Esophagus squamous epithelium (tissue), 5 donors: Measurements from ENCODE around the gene COL4A1. TPM values are rescaled to one million over a fixed set of nuclear protein-coding genes. Genes with fewer than 3 reads are reported as not detected.

Experiments used
- DNase-seq: peaks from one replicate; lab custom pipeline; 2025; lab: John Stamatoyannopoulos, UW
- H3K27ac ChIP-seq, 4 donors: fragments of 200-600 bp; sonication (generic); one replicate each; pipeline ENCODE4 v1.5.1; 2016 to 2019; ENCODE audit warnings: mild to moderate bottlenecking in 1 of 4
- H3K27me3 ChIP-seq, 4 donors: fragments of 200-600 bp; sonication (generic); 1 replicate in 3 of 4; 2 replicates in 1 of 4; pipeline versions ENCODE4 v1.5.1 to v1.6.0; 2017 to 2021; ENCODE audit warnings: antibody characterized with exemption in 1 of 4
- H3K36me3 ChIP-seq, 3 donors: fragments of 200-600 bp; sonication (generic); one replicate each; pipeline ENCODE4 v1.5.1; 2016 to 2019
- H3K4me1 ChIP-seq, 3 donors: fragments of 200-600 bp; sonication (generic); one replicate each; pipeline ENCODE4 v1.5.1; 2017 to 2019
- H3K4me3 ChIP-seq, 4 donors: fragments of 200-600 bp; sonication (generic); 1 replicate in 3 of 4; 2 replicates in 1 of 4; pipeline ENCODE4 v1.5.1; 2016 to 2019; ENCODE audit warnings: mild to moderate bottlenecking in 2 of 4, moderate library complexity in 1 of 4
- H3K9me3 ChIP-seq, 3 donors: fragments of 200-600 bp; sonication (generic); one replicate each; pipeline ENCODE4 v1.5.1; 2016 to 2019
- POLR2A ChIP-seq, 4 donors: fragments of 450-650 bp; IDR thresholded peaks; one replicate each; pipeline ENCODE4 v1.6.1; 2017; ENCODE audit warnings: antibody characterized with exemption in 4 of 4, mild to moderate bottlenecking in 4 of 4, moderate library complexity in 3 of 4
- WGBS, 2 donors: methylation state at CpG; one replicate each; pipeline ENCODE4 v1.1.5; 2018; 5-methylcytosine and 5-hydroxymethylcytosine counted together
- intact Hi-C: fragments of 100-400 bp; cut with DNase I; formaldehyde crosslinking; loops from one replicate; pipeline ENCODE4 v1.15.0; 2022
- total RNA-seq, 4 donors: library from RNA; depleted of rRNA; stranded (reverse); fragments of >200 nt; gene quantifications; one replicate each; pipeline ENCODE4 v1.1.0, GENCODE V29; 2016
- TF ChIP-seq, protein P1 (sequence below), 6 experiments: fragments of 450-650 bp in 4 of 6; fragments of 200-600 bp in 2 of 6; sonication (generic) in 2 of 6; IDR thresholded peaks; one replicate each; pipeline ENCODE4 v1.5.1; 2016 to 2019; ENCODE audit warnings: antibody characterized with exemption in 6 of 6, mild to moderate bottlenecking in 4 of 6, moderate library complexity in 4 of 6
- donor health status: DM: yes; HTN: yes; CAD: no.

The COL4A1 gene
- total RNA-seq, 4 donors from 2014 or later, result 8.9 to 97.1 (median 40.2) TPM

DNA sequence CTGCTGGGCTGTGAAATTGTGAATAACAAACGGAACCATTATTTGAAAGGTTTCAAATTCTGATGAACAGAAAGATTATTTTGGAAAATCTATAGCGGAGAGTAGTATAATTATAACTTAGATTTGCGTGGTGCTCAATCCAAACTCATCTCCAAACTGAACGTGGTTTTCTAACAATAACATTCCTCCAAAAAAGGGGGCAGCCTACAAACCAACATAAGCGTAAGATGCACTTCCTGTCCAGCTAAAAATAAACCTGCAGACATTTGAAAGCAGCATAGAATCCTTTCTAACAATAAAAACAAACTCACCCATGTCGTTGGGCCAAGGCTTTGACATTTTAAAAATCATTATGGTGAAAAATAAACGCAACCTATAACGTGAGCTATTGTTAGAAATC, 178.4 kb downstream of the COL4A1 start:
- no peak for DNase-seq
- peaks cover 0 to 29% (median 16%) of the 10 kb centered on the region in 3 donors for H3K4me1 ChIP-seq
- WGBS, 2 donors, result 59 to 73% methylated on average over 8 of the region's 8 CpGs
- no peaks in the 10 kb centered on the region for H3K36me3 ChIP-seq
- no peaks in the 10 kb centered on the region for H3K27me3 ChIP-seq
- peak overlapping the region in 1 of 4 donors; percentile 4 for H3K27ac ChIP-seq
- TF ChIP-seq, protein P1, sequence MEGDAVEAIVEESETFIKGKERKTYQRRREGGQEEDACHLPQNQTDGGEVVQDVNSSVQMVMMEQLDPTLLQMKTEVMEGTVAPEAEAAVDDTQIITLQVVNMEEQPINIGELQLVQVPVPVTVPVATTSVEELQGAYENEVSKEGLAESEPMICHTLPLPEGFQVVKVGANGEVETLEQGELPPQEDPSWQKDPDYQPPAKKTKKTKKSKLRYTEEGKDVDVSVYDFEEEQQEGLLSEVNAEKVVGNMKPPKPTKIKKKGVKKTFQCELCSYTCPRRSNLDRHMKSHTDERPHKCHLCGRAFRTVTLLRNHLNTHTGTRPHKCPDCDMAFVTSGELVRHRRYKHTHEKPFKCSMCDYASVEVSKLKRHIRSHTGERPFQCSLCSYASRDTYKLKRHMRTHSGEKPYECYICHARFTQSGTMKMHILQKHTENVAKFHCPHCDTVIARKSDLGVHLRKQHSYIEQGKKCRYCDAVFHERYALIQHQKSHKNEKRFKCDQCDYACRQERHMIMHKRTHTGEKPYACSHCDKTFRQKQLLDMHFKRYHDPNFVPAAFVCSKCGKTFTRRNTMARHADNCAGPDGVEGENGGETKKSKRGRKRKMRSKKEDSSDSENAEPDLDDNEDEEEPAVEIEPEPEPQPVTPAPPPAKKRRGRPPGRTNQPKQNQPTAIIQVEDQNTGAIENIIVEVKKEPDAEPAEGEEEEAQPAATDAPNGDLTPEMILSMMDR (IDR thresholded peaks at IDR 0.05), result no peak
- no peak for TF ChIP-seq POLR2A (IDR thresholded peaks at IDR 0.05)
- H3K9me3 ChIP-seq, result no peaks in the 10 kb centered on the region
- intact Hi-C loops, result no loop called here
- H3K4me3 ChIP-seq, result no peak overlapping the region

DNA sequence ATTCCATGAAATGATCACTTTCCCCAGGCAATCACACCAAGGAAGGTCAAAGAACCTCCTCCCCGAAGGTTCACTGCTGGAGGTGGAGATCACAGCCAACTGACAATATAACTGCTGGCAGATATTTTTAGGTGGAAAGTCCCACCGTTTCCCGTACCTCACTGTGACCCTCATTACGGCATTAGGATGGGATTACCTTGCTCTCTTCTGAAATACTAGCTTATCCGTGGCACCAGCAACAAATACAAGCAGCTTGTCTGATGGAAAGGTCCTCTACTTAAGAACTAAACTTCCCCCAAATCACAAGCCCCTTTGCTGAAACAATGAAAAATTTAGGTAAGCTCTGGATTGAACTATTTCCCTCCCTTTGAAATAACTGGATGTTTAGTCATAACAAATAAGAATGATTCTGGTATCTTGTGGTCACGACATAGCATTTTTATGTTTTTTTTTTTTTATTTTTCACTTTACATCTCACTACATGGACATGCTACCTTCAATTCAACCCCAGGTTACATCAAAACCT, 178.9 kb downstream of the COL4A1 start:
- Histone ChIP-seq H3K27me3 (no peaks in the 10 kb centered on the region), H3K9me3 (no peaks in the 10 kb centered on the region), H3K4me3 (no peak overlapping the region), H3K36me3 (no peaks in the 10 kb centered on the region), H3K4me1 (peaks cover 0 to 33% (median 16%) of the 10 kb centered on the region in 3 donors), H3K27ac (peak overlapping the region in 2 of 4 donors; percentile 74 to 88)
- WGBS, 2 donors, result 41 to 57% methylated on average over 6 of the region's 6 CpGs
- no peak for DNase-seq
- TF ChIP-seq, protein P1 (IDR thresholded peaks at IDR 0.05), result no peak
- no peak for TF ChIP-seq POLR2A (IDR thresholded peaks at IDR 0.05)
- intact Hi-C loops, result no loop called here

DNA sequence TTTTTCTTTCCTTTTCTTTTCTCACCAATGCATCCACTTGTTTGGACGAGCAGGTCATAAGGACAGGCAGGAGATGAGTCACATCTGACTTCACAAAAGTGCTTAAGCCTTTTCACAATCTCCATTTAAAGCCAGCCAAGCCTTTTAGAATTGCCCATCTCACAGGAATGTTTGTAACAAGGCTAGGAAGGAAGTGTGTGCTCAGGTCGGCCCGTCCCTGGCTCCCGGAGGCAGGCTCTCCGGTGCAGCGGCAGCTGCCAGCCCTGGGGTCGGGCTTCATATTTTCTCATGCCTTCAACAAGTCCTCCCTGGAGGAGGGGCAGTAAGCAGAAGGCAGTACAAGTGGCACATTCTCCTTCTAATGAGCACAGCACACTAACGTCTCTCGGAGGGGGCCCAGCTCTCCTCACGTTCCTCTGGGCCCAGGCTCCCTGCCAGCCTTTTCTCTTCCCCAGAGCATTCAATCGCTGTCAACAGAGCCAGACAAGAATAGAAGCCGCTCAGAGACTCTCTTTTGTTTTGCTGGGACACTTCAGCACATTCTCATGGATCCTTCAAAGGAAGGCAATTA, 180.5 kb downstream of the COL4A1 start:
- Histone ChIP-seq H3K9me3 (no peaks in the 10 kb centered on the region), H3K27ac (peak overlapping the region; percentile 73 to 91 (median 81)), H3K27me3 (no peaks in the 10 kb centered on the region), H3K36me3 (no peaks in the 10 kb centered on the region), H3K4me3 (peak overlapping the region in 3 of 4 donors; percentile 10 to 52 (median 28)), H3K4me1 (peaks cover 0 to 38% (median 16%) of the 10 kb centered on the region in 3 donors)
- no peak for TF ChIP-seq POLR2A (IDR thresholded peaks at IDR 0.05)
- TF ChIP-seq, protein P1 (IDR thresholded peaks at IDR 0.05), result no peak
- DNase-seq, result no peak
- intact Hi-C loops, result no loop called here
- 3% methylated on average over 11 to 12 of the region's 12 CpGs for WGBS, 2 donors

DNA sequence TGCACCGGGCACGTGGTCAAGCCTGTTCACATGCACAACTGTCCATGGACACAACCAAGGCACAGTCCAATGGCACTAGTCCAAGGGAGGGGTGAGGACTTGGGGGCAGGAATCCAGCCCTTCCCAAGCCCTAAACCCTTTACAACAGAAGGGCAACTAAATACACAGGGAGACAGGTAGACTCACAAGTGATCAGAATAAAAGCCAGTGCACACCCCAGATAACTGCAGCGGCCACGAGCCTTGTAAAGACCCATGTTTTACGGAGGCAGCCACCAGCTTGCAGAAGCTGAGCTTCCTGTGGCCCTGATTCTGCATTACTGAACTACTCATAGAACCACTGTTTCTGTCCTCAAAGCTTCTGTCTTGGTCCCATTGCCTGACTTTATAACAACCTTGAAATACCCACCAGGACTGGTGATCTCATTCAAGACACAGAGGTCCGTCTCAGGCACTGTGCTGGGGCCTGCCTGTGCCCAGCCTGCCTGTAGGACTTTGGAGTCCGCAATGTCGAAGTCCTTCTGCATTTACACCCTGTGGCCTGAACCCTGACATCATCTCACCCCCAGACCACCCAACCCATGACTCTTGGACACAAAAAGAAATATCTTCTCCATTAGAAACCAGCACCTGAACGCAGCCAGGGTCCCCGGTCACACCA, 181.2 kb downstream of the COL4A1 start:
- TF ChIP-seq, protein P1 (IDR thresholded peaks at IDR 0.05), result no peak
- TF ChIP-seq POLR2A (IDR thresholded peaks at IDR 0.05), result no peak
- Histone ChIP-seq H3K27me3 (no peaks in the 10 kb centered on the region), H3K4me3 (no peak overlapping the region), H3K27ac (peak overlapping the region; percentile 67 to 91 (median 81)), H3K36me3 (no peaks in the 10 kb centered on the region), H3K4me1 (peaks cover 0 to 38% (median 16%) of the 10 kb centered on the region in 3 donors), H3K9me3 (no peaks in the 10 kb centered on the region)
- intact Hi-C loops, result no loop called here
- WGBS, 2 donors, result 84 to 90% methylated on average over 8 to 10 of the region's 10 CpGs
- no peak for DNase-seq

DNA sequence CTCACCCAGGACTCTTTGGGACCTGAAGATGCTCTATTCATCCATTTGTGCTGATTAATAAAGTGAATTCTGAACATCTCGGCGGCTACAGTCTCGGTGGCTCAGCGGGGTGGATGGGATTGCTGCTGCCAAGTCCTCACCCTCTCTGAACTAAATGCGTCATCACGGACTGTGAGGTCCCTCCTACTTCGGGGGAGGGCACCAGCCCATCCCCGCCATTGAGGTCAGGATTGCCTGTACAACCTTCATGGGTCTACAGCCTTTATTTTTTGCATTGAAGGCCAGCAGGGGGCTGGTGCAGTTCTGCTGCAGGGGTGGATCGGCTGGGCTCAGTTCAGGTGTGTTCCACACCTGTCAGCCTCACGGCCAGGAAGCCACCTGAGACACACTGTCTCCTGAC, 181.8 kb downstream of the COL4A1 start:
- no peak for DNase-seq
- Histone ChIP-seq H3K4me3 (no peak overlapping the region), H3K27ac (peak overlapping the region in 1 of 4 donors; percentile 91), H3K27me3 (peaks cover 0 to 2% (median 0%) of the 10 kb centered on the region in 4 donors), H3K4me1 (peaks cover 0 to 38% (median 16%) of the 10 kb centered on the region in 3 donors), H3K9me3 (no peaks in the 10 kb centered on the region), H3K36me3 (no peaks in the 10 kb centered on the region)
- TF ChIP-seq POLR2A (IDR thresholded peaks at IDR 0.05), result no peak
- TF ChIP-seq, protein P1 (IDR thresholded peaks at IDR 0.05), result no peak
- intact Hi-C loops, result no loop called here
- 77 to 91% methylated on average over 3 to 8 of the region's 10 CpGs for WGBS, 2 donors
